ENCODE measurements around the gene LRRC42. TPM values are rescaled to one million over a fixed set of nuclear protein-coding genes. Genes with fewer than 3 reads are reported as not detected.

LRRC42 gene
- total RNA-seq, 1 donor = 38.7 TPM

GRCh38 chr1:54010415-54011117 lies 64.4 kb downstream of the LRRC42 start:
- no peaks in the 10 kb centered on the region for H3K36me3 ChIP-seq (ENCODE audit: insufficient read depth, low read length)
- H3K9me3 ChIP-seq (ENCODE audit: low read depth, low read length) = no peaks in the 10 kb centered on the region
- no peak for DNase-seq (ENCODE audit: insufficient read length, low spot score, missing footprints)
- H2AFZ ChIP-seq (ENCODE audit: low read length) = no peak overlapping the region
- TF ChIP-seq CTCF (IDR thresholded peaks at IDR 0.05; ENCODE audit: extremely low read depth, low read depth, low read length) = no peak
- no peaks in the 10 kb centered on the region for H3K79me2 ChIP-seq (ENCODE audit: insufficient read depth, low read length)
- H3K27ac ChIP-seq (ENCODE audit: low read depth, low read length) = no peak overlapping the region
- peaks cover 34% of the 10 kb centered on the region for H3K27me3 ChIP-seq (ENCODE audit: insufficient read depth, low read length)
- no peaks in the 10 kb centered on the region for H4K20me1 ChIP-seq (ENCODE audit: insufficient read depth, low read length)
- H3K4me3 ChIP-seq (ENCODE audit: insufficient read depth, low read length) = no peak overlapping the region
- no peaks in the 10 kb centered on the region for H3K4me1 ChIP-seq (ENCODE audit: insufficient read depth, low read length)
- H3K4me2 ChIP-seq (ENCODE audit: insufficient read depth, low read length) = no peak overlapping the region

- DNase-seq (ENCODE audit: insufficient read length, low spot score, missing footprints) = peak; percentile 77
- H2AFZ ChIP-seq (ENCODE audit: low read length) = no peak overlapping the region
- H3K4me2 ChIP-seq (ENCODE audit: insufficient read depth, low read length) = no peak overlapping the region
- H3K9me3 ChIP-seq (ENCODE audit: low read depth, low read length) = no peaks in the 10 kb centered on the region
- peaks cover 34% of the 10 kb centered on the region for H3K27me3 ChIP-seq (ENCODE audit: insufficient read depth, low read length)
- H4K20me1 ChIP-seq (ENCODE audit: insufficient read depth, low read length) = no peaks in the 10 kb centered on the region
- no peaks in the 10 kb centered on the region for H3K36me3 ChIP-seq (ENCODE audit: insufficient read depth, low read length)
- H3K79me2 ChIP-seq (ENCODE audit: insufficient read depth, low read length) = no peaks in the 10 kb centered on the region
- no peaks in the 10 kb centered on the region for H3K4me1 ChIP-seq (ENCODE audit: insufficient read depth, low read length)
- no peak for TF ChIP-seq CTCF (IDR thresholded peaks at IDR 0.05; ENCODE audit: extremely low read depth, low read depth, low read length)
- H3K4me3 ChIP-seq (ENCODE audit: insufficient read depth, low read length) = no peak overlapping the region
- H3K27ac ChIP-seq (ENCODE audit: low read depth, low read length) = no peak overlapping the region
Observed at GRCh38 chr1:54011316-54012007, 65.3 kb downstream of the LRRC42 start.

- H3K9me3 ChIP-seq (ENCODE audit: low read depth, low read length) = no peaks in the 10 kb centered on the region
- no peak overlapping the region for H3K4me3 ChIP-seq (ENCODE audit: insufficient read depth, low read length)
- no peak for TF ChIP-seq CTCF (IDR thresholded peaks at IDR 0.05; ENCODE audit: extremely low read depth, low read depth, low read length)
- H4K20me1 ChIP-seq (ENCODE audit: insufficient read depth, low read length) = no peaks in the 10 kb centered on the region
- peaks cover 31% of the 10 kb centered on the region for H3K27me3 ChIP-seq (ENCODE audit: insufficient read depth, low read length)
- H3K79me2 ChIP-seq (ENCODE audit: insufficient read depth, low read length) = no peaks in the 10 kb centered on the region
- no peak for DNase-seq (ENCODE audit: insufficient read length, low spot score, missing footprints)
- no peaks in the 10 kb centered on the region for H3K4me1 ChIP-seq (ENCODE audit: insufficient read depth, low read length)
- H2AFZ ChIP-seq (ENCODE audit: low read length) = no peak overlapping the region
- no peak overlapping the region for H3K4me2 ChIP-seq (ENCODE audit: insufficient read depth, low read length)
- H3K36me3 ChIP-seq (ENCODE audit: insufficient read depth, low read length) = no peaks in the 10 kb centered on the region
- no peak overlapping the region for H3K27ac ChIP-seq (ENCODE audit: low read depth, low read length)
Observed at GRCh38 chr1:54012008-54012325, 65.8 kb downstream of the LRRC42 start.

GRCh38 chr1:54012863-54013262 lies 66.7 kb downstream of the LRRC42 start:
- Histone ChIP-seq H3K9me3 (ENCODE audit: low read depth, low read length) (no peaks in the 10 kb centered on the region), H3K4me3 (ENCODE audit: insufficient read depth, low read length) (no peak overlapping the region), H4K20me1 (ENCODE audit: insufficient read depth, low read length) (no peaks in the 10 kb centered on the region), H3K27ac (ENCODE audit: low read depth, low read length) (no peak overlapping the region), H3K4me2 (ENCODE audit: insufficient read depth, low read length) (no peak overlapping the region), H3K27me3 (ENCODE audit: insufficient read depth, low read length) (peaks cover 33% of the 10 kb centered on the region), H2AFZ (ENCODE audit: low read length) (no peak overlapping the region), H3K79me2 (ENCODE audit: insufficient read depth, low read length) (no peaks in the 10 kb centered on the region), H3K4me1 (ENCODE audit: insufficient read depth, low read length) (no peaks in the 10 kb centered on the region), H3K36me3 (ENCODE audit: insufficient read depth, low read length) (no peaks in the 10 kb centered on the region)
- peak; percentile 72 for DNase-seq (ENCODE audit: insufficient read length, low spot score, missing footprints)
- TF ChIP-seq CTCF (IDR thresholded peaks at IDR 0.05; ENCODE audit: extremely low read depth, low read depth, low read length) = no peak
